Hepatocyte (in vitro differentiated cells): ENCODE data around the gene EPHB2. TPM values are rescaled to one million over a fixed set of nuclear protein-coding genes. Genes with fewer than 3 reads are reported as not detected.

Experiments used
- DNase-seq: peaks from one replicate; pipeline ENCODE4 v3.0.0-alpha.2; 2016; ENCODE audit warnings: low spot score
- H2AFZ ChIP-seq: fragments of 200-600 bp; sonication (generic); 2 replicates; pipeline ENCODE4 v1.6.0; 2016; ENCODE audit warnings: antibody characterized with exemption, mild to moderate bottlenecking
- H3K27ac ChIP-seq: fragments of 200-600 bp; sonication (generic); 2 replicates; pipeline ENCODE4 v1.5.1; 2016; ENCODE audit warnings: mild to moderate bottlenecking
- H3K27me3 ChIP-seq: fragments of 200-600 bp; sonication (generic); 2 replicates; pipeline ENCODE4 v1.6.1; 2016
- H3K36me3 ChIP-seq: fragments of 200-600 bp; sonication (generic); replicated peaks from 2 replicates; pipeline ENCODE4 v1.5.1; 2016; ENCODE audit warnings: low read depth; ENCODE audit not compliant: insufficient read depth
- H3K4me1 ChIP-seq: fragments of 200-600 bp; sonication (generic); 2 replicates; pipeline ENCODE4 v1.5.1; 2016; ENCODE audit warnings: mild to moderate bottlenecking, moderate library complexity; ENCODE audit not compliant: insufficient read depth
- H3K4me2 ChIP-seq: fragments of 200-600 bp; sonication (generic); 2 replicates; pipeline ENCODE4 v1.6.0; 2016
- H3K4me3 ChIP-seq: fragments of 200-600 bp; sonication (generic); 2 replicates; pipeline ENCODE4 v1.5.1; 2016; ENCODE audit warnings: mild to moderate bottlenecking
- H3K79me2 ChIP-seq: fragments of 200-600 bp; sonication (generic); 2 replicates; pipeline ENCODE4 v1.6.0; 2017; ENCODE audit warnings: mild to moderate bottlenecking
- H3K9me2 ChIP-seq: fragments of 200-600 bp; sonication (generic); replicated peaks from 2 replicates; pipeline ENCODE4 v1.6.0; 2017; ENCODE audit warnings: mild to moderate bottlenecking; ENCODE audit not compliant: insufficient read depth
- H3K9me3 ChIP-seq: fragments of 200-600 bp; sonication (generic); 2 replicates; pipeline ENCODE4 v1.5.1; 2016; ENCODE audit warnings: low read depth, mild to moderate bottlenecking
- H4K20me1 ChIP-seq: fragments of 200-600 bp; sonication (generic); 2 replicates; pipeline ENCODE4 v1.6.0; 2016; ENCODE audit warnings: mild to moderate bottlenecking; ENCODE audit not compliant: insufficient read depth, poor library complexity, severe bottlenecking
- CTCF ChIP-seq: fragments of 200-600 bp; sonication (generic); IDR thresholded peaks from 2 replicates; pipeline ENCODE4 v1.5.1; 2016; ENCODE audit warnings: antibody characterized with exemption, mild to moderate bottlenecking; ENCODE audit not compliant: poor library complexity
- EZH2 ChIP-seq: fragments of 200-600 bp; sonication (generic); IDR thresholded peaks from 2 replicates; pipeline ENCODE4 v1.6.1; 2016; ENCODE audit warnings: antibody characterized with exemption, mild to moderate bottlenecking, borderline replicate concordance
- EZH2phosphoT487 ChIP-seq: fragments of 200-600 bp; sonication (generic); IDR thresholded peaks from one replicate; pipeline ENCODE4 v1.6.1; 2018; ENCODE audit warnings: antibody characterized with exemption, mild to moderate bottlenecking, low read depth, moderate library complexity; ENCODE audit not compliant: unreplicated experiment, severe bottlenecking
- WGBS: methylation state at CpG from one replicate; pipeline ENCODE4 v1.1.6; 2016; ENCODE audit warnings: low lambda C conversion rate; ENCODE audit errors: missing lambda C conversion rate; 5-methylcytosine and 5-hydroxymethylcytosine counted together
- polyA plus RNA-seq: library from polyadenylated mRNA; unstranded; fragments of >200 nt; fragmentation: Nextera tagmentation; extraction: Ambion mirVana; gene quantifications from 2 replicates; pipeline ENCODE4 v1.2.1, GENCODE V29; 2016
- total RNA-seq: library from RNA; depleted of rRNA; stranded (reverse); fragments of >200 nt; gene quantifications from 2 replicates; pipeline ENCODE4 v1.2.3, GENCODE V29; 2014

The EPHB2 gene
- total and polyA plus RNA-seq, 2 experiments from 2014 or later = 17.2 to 18.3 TPM

- TF ChIP-seq EZH2phosphoT487 (no peak), CTCF (no peak), EZH2 (no peak)
- Histone ChIP-seq H3K36me3 (no peaks in the 10 kb centered on the region), H2AFZ (no peak overlapping the region), H4K20me1 (peaks cover 6% of the 10 kb centered on the region), H3K9me2 (no peaks in the 10 kb centered on the region), H3K4me3 (no peak overlapping the region), H3K27ac (no peak overlapping the region), H3K4me2 (no peak overlapping the region), H3K4me1 (peaks cover 12% of the 10 kb centered on the region), H3K79me2 (no peaks in the 10 kb centered on the region), H3K27me3 (no peaks in the 10 kb centered on the region), H3K9me3 (no peaks in the 10 kb centered on the region)
- DNase-seq = no peak
- 73% methylated on average over 10 of the region's 13 CpGs for WGBS
Observed at GRCh38 chr1:22772014-22772413, 61.4 kb downstream of the EPHB2 start.

GRCh38 chr1:22773981-22774832 is 63.6 kb downstream of the EPHB2 start:
- DNase-seq = no peak
- Histone ChIP-seq H3K27ac (no peak overlapping the region), H3K4me2 (no peak overlapping the region), H3K9me2 (no peaks in the 10 kb centered on the region), H3K36me3 (no peaks in the 10 kb centered on the region), H3K27me3 (no peaks in the 10 kb centered on the region), H3K4me3 (no peak overlapping the region), H3K79me2 (no peaks in the 10 kb centered on the region), H2AFZ (no peak overlapping the region), H3K4me1 (peaks cover 12% of the 10 kb centered on the region), H3K9me3 (no peaks in the 10 kb centered on the region), H4K20me1 (peaks cover 6% of the 10 kb centered on the region)
- WGBS = 76% methylated on average over 17 of the region's 17 CpGs
- no peak for TF ChIP-seq EZH2
- TF ChIP-seq EZH2phosphoT487 = no peak
- TF ChIP-seq CTCF = no peak

GRCh38 chr1:22774833-22775182 is 64.2 kb downstream of the EPHB2 start:
- TF ChIP-seq EZH2 (no peak), CTCF (no peak), EZH2phosphoT487 (no peak)
- Histone ChIP-seq H3K27ac (no peak overlapping the region), H3K36me3 (no peaks in the 10 kb centered on the region), H3K4me3 (no peak overlapping the region), H4K20me1 (peaks cover 6% of the 10 kb centered on the region), H3K9me3 (no peaks in the 10 kb centered on the region), H2AFZ (no peak overlapping the region), H3K9me2 (no peaks in the 10 kb centered on the region), H3K4me1 (peaks cover 12% of the 10 kb centered on the region), H3K27me3 (no peaks in the 10 kb centered on the region), H3K79me2 (no peaks in the 10 kb centered on the region), H3K4me2 (no peak overlapping the region)
- no peak for DNase-seq

DNA sequence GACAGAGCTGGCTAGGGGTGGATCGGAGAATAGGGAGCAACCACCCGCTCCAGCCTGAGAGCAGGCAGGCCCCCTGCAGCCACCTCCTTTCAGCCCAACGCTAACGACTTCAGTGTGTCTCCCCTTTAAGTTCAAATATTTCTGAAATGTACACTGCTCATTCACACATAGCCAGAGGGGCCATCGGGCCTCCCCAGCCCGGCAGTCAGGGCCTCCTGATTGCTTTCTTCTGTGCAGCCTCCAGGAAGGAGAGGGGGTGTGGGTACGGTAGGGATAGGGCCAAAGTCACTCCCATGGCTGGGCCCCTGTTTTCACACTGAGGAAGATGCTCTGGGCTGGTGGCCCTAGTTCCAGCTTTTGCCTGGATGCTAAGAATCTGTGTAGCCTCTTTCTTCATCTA is 64.8 kb downstream of the EPHB2 start:
- H3K9me3 ChIP-seq = no peaks in the 10 kb centered on the region
- DNase-seq = no peak
- H2AFZ ChIP-seq = no peak overlapping the region
- H3K27me3 ChIP-seq = no peaks in the 10 kb centered on the region
- no peak overlapping the region for H3K4me3 ChIP-seq
- H3K9me2 ChIP-seq = no peaks in the 10 kb centered on the region
- WGBS = 51% methylated on average over 7 of the region's 7 CpGs
- no peaks in the 10 kb centered on the region for H3K79me2 ChIP-seq
- H4K20me1 ChIP-seq = peaks cover 6% of the 10 kb centered on the region
- no peak overlapping the region for H3K27ac ChIP-seq
- no peak overlapping the region for H3K4me2 ChIP-seq
- H3K4me1 ChIP-seq = peaks cover 12% of the 10 kb centered on the region
- no peak for TF ChIP-seq EZH2phosphoT487
- no peak for TF ChIP-seq CTCF
- TF ChIP-seq EZH2 = no peak
- H3K36me3 ChIP-seq = no peaks in the 10 kb centered on the region
